Measurements from ENCODE around the gene DYRK2.

The DYRK2 gene

GRCh38 chr12:67648521-67649260 is at the start of gene DYRK2:
Gene DYRK2, plus strand, starts transcription at chr12:67648745. Its CDS starts 389 bp downstream, at chr12:67649134.
- TF ChIP-seq MYC (IDR thresholded peaks at IDR 0.05; ENCODE audit: low read depth, low read length): no peak; the same call in 1 of the 2 replicates
- peak; percentile 87 for TF ChIP-seq POLR2A (IDR thresholded peaks at IDR 0.05; ENCODE audit: extremely low read depth, insufficient read length)
- TF ChIP-seq CTCF (IDR thresholded peaks at IDR 0.05; ENCODE audit: low read depth, low read length): no peak
- no peak for TF ChIP-seq MAX (IDR thresholded peaks at IDR 0.05; ENCODE audit: low read depth, low read length)
- peak within 1 kb of the TSS; percentile 71 for H3K4me3 ChIP-seq (ENCODE audit: low read depth, low read length)
- peak; percentile 88 for DNase-seq (ENCODE audit: low read depth)

- H3K4me3 ChIP-seq (ENCODE audit: low read depth, low read length): no peak overlapping the region
- TF ChIP-seq CTCF (IDR thresholded peaks at IDR 0.05; ENCODE audit: low read depth, low read length) (no peak), POLR2A (IDR thresholded peaks at IDR 0.05; ENCODE audit: extremely low read depth, insufficient read length) (no peak), MYC (IDR thresholded peaks at IDR 0.05; ENCODE audit: low read depth, low read length) (no peak), MAX (IDR thresholded peaks at IDR 0.05; ENCODE audit: low read depth, low read length) (no peak)
- no peak for DNase-seq (ENCODE audit: low read depth)
Measured at GRCh38 chr12:67599691-67600090, 48.9 kb upstream of the DYRK2 start.

GRCh38 chr12:67601126-67601525 is 47.4 kb upstream of the DYRK2 start:
- DNase-seq (ENCODE audit: low read depth): no peak
- no peak overlapping the region for H3K4me3 ChIP-seq (ENCODE audit: low read depth, low read length)
- no peak for TF ChIP-seq MYC (IDR thresholded peaks at IDR 0.05; ENCODE audit: low read depth, low read length)
- no peak for TF ChIP-seq POLR2A (IDR thresholded peaks at IDR 0.05; ENCODE audit: extremely low read depth, insufficient read length)
- TF ChIP-seq CTCF (IDR thresholded peaks at IDR 0.05; ENCODE audit: low read depth, low read length): no peak
- no peak for TF ChIP-seq MAX (IDR thresholded peaks at IDR 0.05; ENCODE audit: low read depth, low read length)

- DNase-seq (ENCODE audit: low read depth): no peak
- no peak overlapping the region for H3K4me3 ChIP-seq (ENCODE audit: low read depth, low read length)
- TF ChIP-seq MYC (IDR thresholded peaks at IDR 0.05; ENCODE audit: low read depth, low read length) (no peak), MAX (IDR thresholded peaks at IDR 0.05; ENCODE audit: low read depth, low read length) (no peak), CTCF (IDR thresholded peaks at IDR 0.05; ENCODE audit: low read depth, low read length) (no peak), POLR2A (IDR thresholded peaks at IDR 0.05; ENCODE audit: extremely low read depth, insufficient read length) (no peak)
Measured at GRCh38 chr12:67609226-67609870, 39.2 kb upstream of the DYRK2 start.

- DNase-seq (ENCODE audit: low read depth): no peak
- H3K4me3 ChIP-seq (ENCODE audit: low read depth, low read length): no peak overlapping the region
- TF ChIP-seq MAX (IDR thresholded peaks at IDR 0.05; ENCODE audit: low read depth, low read length) (no peak), POLR2A (IDR thresholded peaks at IDR 0.05; ENCODE audit: extremely low read depth, insufficient read length) (no peak), CTCF (IDR thresholded peaks at IDR 0.05; ENCODE audit: low read depth, low read length) (no peak)
Measured at GRCh38 chr12:67613040-67613439, 35.5 kb upstream of the DYRK2 start.
